Activated T-cell treated with anti-CD3 and anti-CD28 coated beads, Interleukin-2, amount 50 U/mL, for 72 hours (primary cell): ENCODE measurements around the gene NDFIP2. TPM values are rescaled to one million over a fixed set of nuclear protein-coding genes. Genes with fewer than 3 reads are reported as not detected.
A peak's percentile ranks its signal among the peaks of the same experiment; 100 is the strongest.

Experiments used
- ATAC-seq, 2 donors: fragments of 150-1000 bp; cut with Tn5 transposase; replicated peaks in 1 of 2; 2 replicates each; pipeline ENCODE4 v1.10.0; 2021; ENCODE audit warnings: moderate library complexity in 2 of 2, mild to moderate bottlenecking in 1 of 2
- DNase-seq, 2 donors: peaks; one replicate each; pipeline ENCODE4 v3.0.0; 2021 to 2022; ENCODE audit warnings: mixed read lengths in 1 of 2
- H3K27ac Mint-ChIP-seq: one replicate; pipeline ENCODE4 v1.8.0; 2022; ENCODE audit warnings: mild to moderate bottlenecking, moderate library complexity, mixed read lengths
- H3K27me3 Mint-ChIP-seq: one replicate; pipeline ENCODE4 v1.8.0; 2022; ENCODE audit warnings: low read depth, mixed read lengths
- H3K36me3 Mint-ChIP-seq, 2 donors: one replicate each; pipeline ENCODE4 v1.8.0; 2022; ENCODE audit warnings: mixed read lengths in 2 of 2, mild to moderate bottlenecking in 1 of 2; ENCODE audit not compliant: insufficient read depth in 2 of 2
- H3K4me1 Mint-ChIP-seq: one replicate; pipeline ENCODE4 v1.8.0; 2022; ENCODE audit warnings: low read depth, mixed read lengths
- H3K4me3 Mint-ChIP-seq, 2 donors: one replicate each; pipeline ENCODE4 v1.8.0; 2022; ENCODE audit warnings: mild to moderate bottlenecking in 2 of 2, mixed read lengths in 2 of 2, moderate library complexity in 2 of 2
- H3K9me3 Mint-ChIP-seq, 2 donors: one replicate each; pipeline ENCODE4 v1.8.0; 2022; ENCODE audit warnings: mixed read lengths in 2 of 2
- total RNA-seq, 2 donors: library from RNA; stranded (reverse); gene quantifications; one replicate each; pipeline ENCODE4 v1.2.3, GENCODE V29; 2022

NDFIP2 gene
- total RNA-seq, 2 donors from 2014 or later = 114 to 124 TPM

- ATAC-seq = no peak
- H3K36me3 Mint-ChIP-seq = peaks cover 2 to 16% of the 10 kb centered on the region in 2 donors
These were observed 27.4 kb downstream of the NDFIP2 start for GRCh38 chr13:79508224-79508961.

GRCh38 chr13:79511611-79512010 is 30.7 kb downstream of the NDFIP2 start:
- Mint-ChIP-seq H3K4me3 (no peak overlapping the region), H3K27ac (no peak overlapping the region), H3K27me3 (no peaks in the 10 kb centered on the region), H3K36me3 (peaks cover 2 to 16% of the 10 kb centered on the region in 2 donors), H3K9me3 (peaks cover 0 to 2% of the 10 kb centered on the region in 2 donors), H3K4me1 (peaks cover 72% of the 10 kb centered on the region)
- ATAC-seq (no peak), DNase-seq (no peak)

More at GRCh38 chr13:79508224-79508961, 27.4 kb downstream of the NDFIP2 start:
- H3K27me3 Mint-ChIP-seq = no peaks in the 10 kb centered on the region
- peaks cover 77% of the 10 kb centered on the region for H3K4me1 Mint-ChIP-seq
- H3K27ac Mint-ChIP-seq = peak overlapping the region; percentile 19
- H3K9me3 Mint-ChIP-seq = peaks cover 0 to 2% of the 10 kb centered on the region in 2 donors
- peak overlapping the region in 1 of 2 donors; percentile 10 for H3K4me3 Mint-ChIP-seq
- DNase-seq = no peak

- Mint-ChIP-seq H3K9me3 (peaks cover 0 to 2% of the 10 kb centered on the region in 2 donors), H3K4me1 (peaks cover 84% of the 10 kb centered on the region), H3K4me3 (no peak overlapping the region), H3K27me3 (no peaks in the 10 kb centered on the region), H3K36me3 (peaks cover 2 to 16% of the 10 kb centered on the region in 2 donors), H3K27ac (no peak overlapping the region)
- DNase-seq = no peak
- ATAC-seq = no peak
These were observed 32.0 kb downstream of the NDFIP2 start for GRCh38 chr13:79512950-79513349.

GRCh38 chr13:79516595-79516994 is 35.6 kb downstream of the NDFIP2 start:
- ATAC-seq (no peak), DNase-seq (no peak)
- Mint-ChIP-seq H3K9me3 (no peaks in the 10 kb centered on the region), H3K4me1 (peaks cover 73% of the 10 kb centered on the region), H3K4me3 (no peak overlapping the region), H3K36me3 (peaks cover 2 to 7% of the 10 kb centered on the region in 2 donors), H3K27ac (no peak overlapping the region), H3K27me3 (no peaks in the 10 kb centered on the region)

GRCh38 chr13:79519255-79519654 is 38.3 kb downstream of the NDFIP2 start:
- H3K27ac Mint-ChIP-seq = no peak overlapping the region
- H3K36me3 Mint-ChIP-seq = peaks cover 7 to 18% of the 10 kb centered on the region in 2 donors
- no peak for ATAC-seq
- H3K9me3 Mint-ChIP-seq = peaks cover 0 to 2% of the 10 kb centered on the region in 2 donors
- DNase-seq = no peak
- H3K4me3 Mint-ChIP-seq = no peak overlapping the region
- peaks cover 65% of the 10 kb centered on the region for H3K4me1 Mint-ChIP-seq
- H3K27me3 Mint-ChIP-seq = no peaks in the 10 kb centered on the region

- ATAC-seq (peak; percentile 93), DNase-seq (peak; percentile 49 to 51)
- H3K27me3 Mint-ChIP-seq = no peaks in the 10 kb centered on the region
- peaks cover 0 to 2% of the 10 kb centered on the region in 2 donors for H3K9me3 Mint-ChIP-seq
- H3K27ac Mint-ChIP-seq = peak overlapping the region; percentile 98
- peak overlapping the region; percentile 71 to 86 for H3K4me3 Mint-ChIP-seq
- peaks cover 7 to 18% of the 10 kb centered on the region in 2 donors for H3K36me3 Mint-ChIP-seq
- peaks cover 42% of the 10 kb centered on the region for H3K4me1 Mint-ChIP-seq
These were observed 41.6 kb downstream of the NDFIP2 start for GRCh38 chr13:79522583-79522982.

- Mint-ChIP-seq H3K4me1 (peaks cover 30% of the 10 kb centered on the region), H3K27ac (no peak overlapping the region), H3K9me3 (peaks cover 0 to 2% of the 10 kb centered on the region in 2 donors), H3K27me3 (no peaks in the 10 kb centered on the region), H3K36me3 (peaks cover 5 to 15% of the 10 kb centered on the region in 2 donors), H3K4me3 (no peak overlapping the region)
- DNase-seq (no peak), ATAC-seq (peak; percentile 49 to 64)
These were observed 44.3 kb downstream of the NDFIP2 start for GRCh38 chr13:79525064-79525857.

GRCh38 chr13:79527698-79528097 is 46.7 kb downstream of the NDFIP2 start:
- H3K27me3 Mint-ChIP-seq = no peaks in the 10 kb centered on the region
- ATAC-seq = no peak
- no peak overlapping the region for H3K4me3 Mint-ChIP-seq
- peaks cover 28% of the 10 kb centered on the region for H3K4me1 Mint-ChIP-seq
- no peak for DNase-seq
- no peaks in the 10 kb centered on the region for H3K9me3 Mint-ChIP-seq
- no peak overlapping the region for H3K27ac Mint-ChIP-seq
- H3K36me3 Mint-ChIP-seq = peaks cover 5 to 8% of the 10 kb centered on the region in 2 donors

- Mint-ChIP-seq H3K27ac (no peak overlapping the region), H3K4me1 (peaks cover 21% of the 10 kb centered on the region), H3K27me3 (no peaks in the 10 kb centered on the region), H3K9me3 (no peaks in the 10 kb centered on the region), H3K4me3 (no peak overlapping the region), H3K36me3 (peaks cover 3 to 5% of the 10 kb centered on the region in 2 donors)
- no peak for ATAC-seq
- no peak for DNase-seq
These were observed 47.4 kb downstream of the NDFIP2 start for GRCh38 chr13:79528356-79528755.

GRCh38 chr13:79528759-79529191 is 47.8 kb downstream of the NDFIP2 start:
- H3K27ac Mint-ChIP-seq = no peak overlapping the region
- peaks cover 3 to 5% of the 10 kb centered on the region in 2 donors for H3K36me3 Mint-ChIP-seq

GRCh38 chr13:79529817-79530216 is 48.9 kb downstream of the NDFIP2 start:
- DNase-seq (no peak), ATAC-seq (no peak)
- peaks cover 30% of the 10 kb centered on the region for H3K4me1 Mint-ChIP-seq
- H3K27me3 Mint-ChIP-seq = no peaks in the 10 kb centered on the region
- H3K9me3 Mint-ChIP-seq = no peaks in the 10 kb centered on the region
- H3K27ac Mint-ChIP-seq = no peak overlapping the region
- peaks cover 4 to 15% of the 10 kb centered on the region in 2 donors for H3K36me3 Mint-ChIP-seq
- no peak overlapping the region for H3K4me3 Mint-ChIP-seq

More at GRCh38 chr13:79528759-79529191, 47.8 kb downstream of the NDFIP2 start:
- peaks cover 22% of the 10 kb centered on the region for H3K4me1 Mint-ChIP-seq
- no peaks in the 10 kb centered on the region for H3K9me3 Mint-ChIP-seq
- H3K4me3 Mint-ChIP-seq = no peak overlapping the region
- no peak for ATAC-seq
- H3K27me3 Mint-ChIP-seq = no peaks in the 10 kb centered on the region
- DNase-seq = no peak

GRCh38 chr13:79530270-79530669 is 49.3 kb downstream of the NDFIP2 start:
- peaks cover 5 to 15% of the 10 kb centered on the region in 2 donors for H3K36me3 Mint-ChIP-seq
- H3K27me3 Mint-ChIP-seq = no peaks in the 10 kb centered on the region
- DNase-seq = no peak
- H3K27ac Mint-ChIP-seq = no peak overlapping the region
- no peak overlapping the region for H3K4me3 Mint-ChIP-seq
- peaks cover 35% of the 10 kb centered on the region for H3K4me1 Mint-ChIP-seq
- no peak for ATAC-seq
- H3K9me3 Mint-ChIP-seq = no peaks in the 10 kb centered on the region
